ENCODE measurements around the gene PARS2. TPM values are rescaled to one million over a fixed set of nuclear protein-coding genes. Genes with fewer than 3 reads are reported as not detected.
A peak's percentile ranks its signal among the peaks of the same experiment; 100 is the strongest.

PARS2 gene
- total RNA-seq, 1 donor from 2014 or later = 5.4 TPM

GRCh38 chr1:54782156-54782555 lies 17.8 kb upstream of the PARS2 start:
- H3K4me3 ChIP-seq (ENCODE audit: insufficient read depth, low read depth, low read length) = no peak overlapping the region
- H4K20me1 ChIP-seq (ENCODE audit: insufficient read depth, low read length) = no peaks in the 10 kb centered on the region
- TF ChIP-seq, protein P1, sequence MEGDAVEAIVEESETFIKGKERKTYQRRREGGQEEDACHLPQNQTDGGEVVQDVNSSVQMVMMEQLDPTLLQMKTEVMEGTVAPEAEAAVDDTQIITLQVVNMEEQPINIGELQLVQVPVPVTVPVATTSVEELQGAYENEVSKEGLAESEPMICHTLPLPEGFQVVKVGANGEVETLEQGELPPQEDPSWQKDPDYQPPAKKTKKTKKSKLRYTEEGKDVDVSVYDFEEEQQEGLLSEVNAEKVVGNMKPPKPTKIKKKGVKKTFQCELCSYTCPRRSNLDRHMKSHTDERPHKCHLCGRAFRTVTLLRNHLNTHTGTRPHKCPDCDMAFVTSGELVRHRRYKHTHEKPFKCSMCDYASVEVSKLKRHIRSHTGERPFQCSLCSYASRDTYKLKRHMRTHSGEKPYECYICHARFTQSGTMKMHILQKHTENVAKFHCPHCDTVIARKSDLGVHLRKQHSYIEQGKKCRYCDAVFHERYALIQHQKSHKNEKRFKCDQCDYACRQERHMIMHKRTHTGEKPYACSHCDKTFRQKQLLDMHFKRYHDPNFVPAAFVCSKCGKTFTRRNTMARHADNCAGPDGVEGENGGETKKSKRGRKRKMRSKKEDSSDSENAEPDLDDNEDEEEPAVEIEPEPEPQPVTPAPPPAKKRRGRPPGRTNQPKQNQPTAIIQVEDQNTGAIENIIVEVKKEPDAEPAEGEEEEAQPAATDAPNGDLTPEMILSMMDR (IDR thresholded peaks at IDR 0.05; ENCODE audit: insufficient read depth, low read depth, low read length) = no peak
- TF ChIP-seq EZH2 (IDR thresholded peaks at IDR 0.05; ENCODE audit: insufficient read depth, low read length) = no peak
- Mint-ChIP-seq H3K36me3 (ENCODE audit: low read depth, unreplicated experiment) (no peaks in the 10 kb centered on the region), H3K4me1 (ENCODE audit: low read depth, unreplicated experiment) (no peaks in the 10 kb centered on the region), H3K27me3 (ENCODE audit: low read depth, unreplicated experiment) (peaks cover 72% of the 10 kb centered on the region), H3K9me3 (ENCODE audit: unreplicated experiment) (peaks cover 5% of the 10 kb centered on the region), H3K27ac (ENCODE audit: unreplicated experiment) (no peak overlapping the region), H3K4me3 (ENCODE audit: unreplicated experiment) (no peak overlapping the region)
- no peaks in the 10 kb centered on the region for H3K36me3 ChIP-seq (ENCODE audit: insufficient read depth, low read length)
- no peaks in the 10 kb centered on the region for H3K9me3 ChIP-seq (ENCODE audit: insufficient read depth, low read depth, low read length)
- H3K27ac ChIP-seq (ENCODE audit: low read depth, low read length) = no peak overlapping the region
- no peak overlapping the region for H3K4me2 ChIP-seq (ENCODE audit: low read length)
- DNase-seq (ENCODE audit: low read depth) = no peak
- no peaks in the 10 kb centered on the region for H3K79me2 ChIP-seq (ENCODE audit: insufficient read depth, low read length)
- H3K4me1 ChIP-seq (ENCODE audit: insufficient read depth, low read length) = peaks cover 3% of the 10 kb centered on the region
- no peak for FAIRE-seq
- no peak overlapping the region for H3K9ac ChIP-seq (ENCODE audit: low read length)
- no peak overlapping the region for H2AFZ ChIP-seq (ENCODE audit: low read depth, low read length)
- peaks cover 45% of the 10 kb centered on the region for H3K27me3 ChIP-seq (ENCODE audit: insufficient read depth, low read length)

DNA sequence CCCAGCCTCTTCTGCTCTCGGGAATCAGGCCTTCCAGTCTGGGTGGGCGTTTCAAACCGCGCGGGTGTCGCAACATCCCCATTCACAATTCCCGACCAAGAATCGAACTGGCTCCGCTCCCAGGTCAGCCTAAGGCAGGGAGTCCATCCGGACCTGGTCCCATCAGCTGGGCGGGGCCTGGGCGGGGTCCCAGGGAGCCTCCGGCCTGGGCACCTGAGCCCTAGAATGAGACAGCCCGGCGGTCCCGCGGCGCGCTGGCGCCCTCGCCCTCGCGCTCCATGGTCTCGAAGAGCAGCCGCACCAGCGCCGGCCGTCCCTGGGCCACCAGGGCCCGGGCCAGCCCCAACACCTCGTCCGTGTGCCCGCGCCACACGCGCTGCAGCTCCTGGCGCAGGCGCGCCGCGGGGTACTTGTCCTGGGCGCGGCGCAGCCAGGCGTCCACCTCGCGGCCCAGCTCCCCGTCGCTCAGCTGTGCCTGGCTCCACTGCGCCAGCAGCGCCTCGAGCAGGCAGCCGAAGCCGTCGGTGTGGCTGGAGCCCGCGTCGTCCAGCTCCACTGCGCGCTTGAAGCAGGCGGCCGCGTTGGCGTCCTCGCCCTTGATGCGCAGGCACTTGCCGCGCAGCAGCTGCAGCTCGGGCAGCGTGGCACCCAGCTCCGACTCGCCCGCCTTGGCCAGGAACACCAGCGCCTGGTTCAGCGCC lies 16.9 kb upstream of the PARS2 start:
- FAIRE-seq = no peak
- H3K27ac ChIP-seq (ENCODE audit: low read depth, low read length) = no peak overlapping the region
- no peaks in the 10 kb centered on the region for H3K36me3 Mint-ChIP-seq (ENCODE audit: low read depth, unreplicated experiment)
- H4K20me1 ChIP-seq (ENCODE audit: insufficient read depth, low read length) = no peaks in the 10 kb centered on the region
- no peaks in the 10 kb centered on the region for H3K79me2 ChIP-seq (ENCODE audit: insufficient read depth, low read length)
- peak; percentile 42 for TF ChIP-seq EZH2 (IDR thresholded peaks at IDR 0.05; ENCODE audit: insufficient read depth, low read length)
- TF ChIP-seq, protein P1 (IDR thresholded peaks at IDR 0.05; ENCODE audit: insufficient read depth, low read depth, low read length) = no peak
- DNase-seq (ENCODE audit: low read depth) = no peak
- peaks cover 2% of the 10 kb centered on the region for H3K9me3 Mint-ChIP-seq (ENCODE audit: unreplicated experiment)
- H3K27me3 ChIP-seq (ENCODE audit: insufficient read depth, low read length) = peaks cover 43% of the 10 kb centered on the region
- H3K4me3 Mint-ChIP-seq (ENCODE audit: unreplicated experiment) = no peak overlapping the region
- H3K9me3 ChIP-seq (ENCODE audit: insufficient read depth, low read depth, low read length) = no peaks in the 10 kb centered on the region
- peaks cover 64% of the 10 kb centered on the region for H3K27me3 Mint-ChIP-seq (ENCODE audit: low read depth, unreplicated experiment)
- peaks cover 3% of the 10 kb centered on the region for H3K4me1 ChIP-seq (ENCODE audit: insufficient read depth, low read length)
- no peak overlapping the region for H3K4me3 ChIP-seq (ENCODE audit: insufficient read depth, low read depth, low read length)
- H3K4me2 ChIP-seq (ENCODE audit: low read length) = peak overlapping the region; percentile 46
- no peaks in the 10 kb centered on the region for H3K4me1 Mint-ChIP-seq (ENCODE audit: low read depth, unreplicated experiment)
- no peak overlapping the region for H3K9ac ChIP-seq (ENCODE audit: low read length)
- H3K36me3 ChIP-seq (ENCODE audit: insufficient read depth, low read length) = no peaks in the 10 kb centered on the region
- peak overlapping the region; percentile 60 for H2AFZ ChIP-seq (ENCODE audit: low read depth, low read length)
- no peak overlapping the region for H3K27ac Mint-ChIP-seq (ENCODE audit: unreplicated experiment)

- Histone ChIP-seq H3K27me3 (ENCODE audit: insufficient read depth, low read length) (peaks cover 31% of the 10 kb centered on the region), H3K79me2 (ENCODE audit: insufficient read depth, low read length) (no peaks in the 10 kb centered on the region), H3K9me3 (ENCODE audit: insufficient read depth, low read depth, low read length) (no peaks in the 10 kb centered on the region), H3K9ac (ENCODE audit: low read length) (no peak overlapping the region), H2AFZ (ENCODE audit: low read depth, low read length) (no peak overlapping the region), H3K4me3 (ENCODE audit: insufficient read depth, low read depth, low read length) (no peak overlapping the region), H3K4me2 (ENCODE audit: low read length) (no peak overlapping the region), H3K36me3 (ENCODE audit: insufficient read depth, low read length) (no peaks in the 10 kb centered on the region), H3K4me1 (ENCODE audit: insufficient read depth, low read length) (peaks cover 3% of the 10 kb centered on the region), H3K27ac (ENCODE audit: low read depth, low read length) (no peak overlapping the region), H4K20me1 (ENCODE audit: insufficient read depth, low read length) (no peaks in the 10 kb centered on the region)
- Mint-ChIP-seq H3K4me3 (ENCODE audit: unreplicated experiment) (no peak overlapping the region), H3K27ac (ENCODE audit: unreplicated experiment) (no peak overlapping the region), H3K27me3 (ENCODE audit: low read depth, unreplicated experiment) (peaks cover 45% of the 10 kb centered on the region), H3K36me3 (ENCODE audit: low read depth, unreplicated experiment) (no peaks in the 10 kb centered on the region), H3K9me3 (ENCODE audit: unreplicated experiment) (peaks cover 5% of the 10 kb centered on the region), H3K4me1 (ENCODE audit: low read depth, unreplicated experiment) (no peaks in the 10 kb centered on the region)
- DNase-seq (ENCODE audit: low read depth) = no peak
- FAIRE-seq = no peak
- TF ChIP-seq, protein P1 (IDR thresholded peaks at IDR 0.05; ENCODE audit: insufficient read depth, low read depth, low read length) = no peak
- TF ChIP-seq EZH2 (IDR thresholded peaks at IDR 0.05; ENCODE audit: insufficient read depth, low read length) = no peak
These were observed 13.1 kb upstream of the PARS2 start for GRCh38 chr1:54777431-54777830.

Measured in astrocyte (in vitro differentiated cells and primary cell).